Body of pancreas (tissue), 4 donors: ENCODE results near the gene MRPL3.

Experiments
- POLR2A ChIP-seq, 3 donors: fragments of 450-650 bp; IDR thresholded peaks; one replicate each; pipeline ENCODE4 v1.6.1; 2016; ENCODE audit warnings: antibody characterized with exemption in 3 of 3, mild to moderate bottlenecking in 2 of 3
- TF ChIP-seq, protein P1 (sequence below), 7 experiments: fragments of 450-650 bp in 4 of 7; fragments of 200-600 bp in 3 of 7; sonication (generic) in 3 of 7; IDR thresholded peaks; one replicate each; pipeline ENCODE4 v1.5.1; 2016 to 2019; ENCODE audit warnings: antibody characterized with exemption in 7 of 7

DNA sequence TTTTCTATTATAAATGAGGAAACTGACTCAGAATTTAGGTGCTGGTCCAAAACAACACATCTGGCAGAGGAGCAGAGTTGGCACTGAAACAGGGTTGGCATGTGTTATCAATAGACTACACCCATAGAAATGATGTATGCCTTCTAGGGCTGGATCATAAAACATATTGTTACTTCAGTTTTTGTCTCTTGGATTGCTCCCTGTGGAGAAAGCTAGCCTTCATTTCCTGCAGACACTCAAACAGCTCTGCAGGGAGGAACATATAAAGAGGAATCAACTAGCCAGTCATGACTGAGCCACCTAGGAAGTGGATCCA is 507 bp upstream of the MRPL3 start:
- TF ChIP-seq, protein P1, sequence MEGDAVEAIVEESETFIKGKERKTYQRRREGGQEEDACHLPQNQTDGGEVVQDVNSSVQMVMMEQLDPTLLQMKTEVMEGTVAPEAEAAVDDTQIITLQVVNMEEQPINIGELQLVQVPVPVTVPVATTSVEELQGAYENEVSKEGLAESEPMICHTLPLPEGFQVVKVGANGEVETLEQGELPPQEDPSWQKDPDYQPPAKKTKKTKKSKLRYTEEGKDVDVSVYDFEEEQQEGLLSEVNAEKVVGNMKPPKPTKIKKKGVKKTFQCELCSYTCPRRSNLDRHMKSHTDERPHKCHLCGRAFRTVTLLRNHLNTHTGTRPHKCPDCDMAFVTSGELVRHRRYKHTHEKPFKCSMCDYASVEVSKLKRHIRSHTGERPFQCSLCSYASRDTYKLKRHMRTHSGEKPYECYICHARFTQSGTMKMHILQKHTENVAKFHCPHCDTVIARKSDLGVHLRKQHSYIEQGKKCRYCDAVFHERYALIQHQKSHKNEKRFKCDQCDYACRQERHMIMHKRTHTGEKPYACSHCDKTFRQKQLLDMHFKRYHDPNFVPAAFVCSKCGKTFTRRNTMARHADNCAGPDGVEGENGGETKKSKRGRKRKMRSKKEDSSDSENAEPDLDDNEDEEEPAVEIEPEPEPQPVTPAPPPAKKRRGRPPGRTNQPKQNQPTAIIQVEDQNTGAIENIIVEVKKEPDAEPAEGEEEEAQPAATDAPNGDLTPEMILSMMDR (IDR thresholded peaks at IDR 0.05): no peak
- TF ChIP-seq POLR2A (IDR thresholded peaks at IDR 0.05): no peak
